SU-DHL-6 (cell line): ENCODE results near the gene COIL.

Experiments used
- H2AFZ ChIP-seq: fragments of 200-600 bp; sonication (generic); 2 replicates; pipeline ENCODE4 v1.6.1; 2014; ENCODE audit warnings: low read depth, mild to moderate bottlenecking, moderate library complexity, mixed read lengths, antibody characterized with exemption, low read length; ENCODE audit not compliant: severe bottlenecking
- H3F3A ChIP-seq: fragments of 200-600 bp; shearing (Covaris generic); 2 replicates; pipeline ENCODE4 v1.6.0; 2016; ENCODE audit warnings: antibody characterized with exemption, mild to moderate bottlenecking; ENCODE audit not compliant: insufficient read depth
- H3K27ac ChIP-seq: fragments of 200-600 bp; sonication (generic); 2 replicates; pipeline ENCODE4 v1.5.1; 2016; ENCODE audit warnings: low read depth, mild to moderate bottlenecking, low read length, moderate library complexity, mixed read lengths
- H3K27me3 ChIP-seq: fragments of 200-600 bp; sonication (generic), shearing (Covaris generic); 2 replicates; pipeline ENCODE4 v1.6.0; 2014; ENCODE audit warnings: mild to moderate bottlenecking, low read length
- H3K36me3 ChIP-seq: fragments of 200-600 bp; sonication (generic); 2 replicates; pipeline ENCODE4 v1.6.1; 2014; ENCODE audit warnings: mild to moderate bottlenecking, low read length, mixed read lengths
- H3K4me2 ChIP-seq: fragments of 300-600, 200-600 bp; shearing (Covaris generic), sonication (generic); 2 replicates; pipeline ENCODE4 v1.6.0; 2014; ENCODE audit warnings: low read length, low read depth, mild to moderate bottlenecking; ENCODE audit not compliant: poor library complexity, severe bottlenecking
- H3K4me3 ChIP-seq: fragments of 200-600 bp; sonication (generic); 2 replicates; pipeline ENCODE4 v1.5.1; 2014; ENCODE audit warnings: antibody characterized with exemption, low read length, mild to moderate bottlenecking, mixed read lengths; ENCODE audit not compliant: insufficient read depth, poor library complexity, severe bottlenecking
- H3K79me2 ChIP-seq: fragments of 200-600 bp; sonication (generic); 2 replicates; pipeline ENCODE4 v1.6.1; 2014; ENCODE audit warnings: mild to moderate bottlenecking, low read length, moderate library complexity; ENCODE audit not compliant: insufficient read depth
- H3K9ac ChIP-seq: fragments of 200-600 bp; sonication (generic); 2 replicates; pipeline ENCODE4 v1.7.0; 2014; ENCODE audit warnings: mild to moderate bottlenecking, low read length
- H3K9me2 ChIP-seq: fragments of 200-600 bp; sonication (generic); replicated peaks from 2 replicates; pipeline ENCODE4 v1.6.1; 2014; ENCODE audit warnings: low read length; ENCODE audit not compliant: insufficient read depth
- H3K9me3 ChIP-seq: fragments of 200-600 bp; sonication (generic); 2 replicates; pipeline ENCODE4 v1.6.1; 2014; ENCODE audit warnings: low read length, mixed read lengths; ENCODE audit not compliant: insufficient read depth
- H4K20me1 ChIP-seq: fragments of 200-600 bp; sonication (generic); 2 replicates; pipeline ENCODE4 v1.6.1; 2014; ENCODE audit warnings: low read depth, mild to moderate bottlenecking, antibody characterized with exemption, low read length, moderate library complexity, mixed read lengths
- EZH2phosphoT487 ChIP-seq: fragments of 200-600 bp; sonication (generic), shearing (Covaris generic); conservative IDR thresholded peaks from 2 replicates; pipeline ENCODE4 v1.6.1; 2018; ENCODE audit warnings: mild to moderate bottlenecking, antibody characterized with exemption, low read length, moderate library complexity, mixed read lengths
- TF ChIP-seq, protein P1 (sequence below): fragments of 200-600 bp; sonication (generic); IDR thresholded peaks from one replicate; pipeline ENCODE4 v1.5.1; 2017; ENCODE audit warnings: antibody characterized with exemption, mild to moderate bottlenecking, low read length, moderate library complexity; ENCODE audit not compliant: insufficient read depth, poor library complexity, severe bottlenecking

COIL gene, protein sequence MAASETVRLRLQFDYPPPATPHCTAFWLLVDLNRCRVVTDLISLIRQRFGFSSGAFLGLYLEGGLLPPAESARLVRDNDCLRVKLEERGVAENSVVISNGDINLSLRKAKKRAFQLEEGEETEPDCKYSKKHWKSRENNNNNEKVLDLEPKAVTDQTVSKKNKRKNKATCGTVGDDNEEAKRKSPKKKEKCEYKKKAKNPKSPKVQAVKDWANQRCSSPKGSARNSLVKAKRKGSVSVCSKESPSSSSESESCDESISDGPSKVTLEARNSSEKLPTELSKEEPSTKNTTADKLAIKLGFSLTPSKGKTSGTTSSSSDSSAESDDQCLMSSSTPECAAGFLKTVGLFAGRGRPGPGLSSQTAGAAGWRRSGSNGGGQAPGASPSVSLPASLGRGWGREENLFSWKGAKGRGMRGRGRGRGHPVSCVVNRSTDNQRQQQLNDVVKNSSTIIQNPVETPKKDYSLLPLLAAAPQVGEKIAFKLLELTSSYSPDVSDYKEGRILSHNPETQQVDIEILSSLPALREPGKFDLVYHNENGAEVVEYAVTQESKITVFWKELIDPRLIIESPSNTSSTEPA

DNA sequence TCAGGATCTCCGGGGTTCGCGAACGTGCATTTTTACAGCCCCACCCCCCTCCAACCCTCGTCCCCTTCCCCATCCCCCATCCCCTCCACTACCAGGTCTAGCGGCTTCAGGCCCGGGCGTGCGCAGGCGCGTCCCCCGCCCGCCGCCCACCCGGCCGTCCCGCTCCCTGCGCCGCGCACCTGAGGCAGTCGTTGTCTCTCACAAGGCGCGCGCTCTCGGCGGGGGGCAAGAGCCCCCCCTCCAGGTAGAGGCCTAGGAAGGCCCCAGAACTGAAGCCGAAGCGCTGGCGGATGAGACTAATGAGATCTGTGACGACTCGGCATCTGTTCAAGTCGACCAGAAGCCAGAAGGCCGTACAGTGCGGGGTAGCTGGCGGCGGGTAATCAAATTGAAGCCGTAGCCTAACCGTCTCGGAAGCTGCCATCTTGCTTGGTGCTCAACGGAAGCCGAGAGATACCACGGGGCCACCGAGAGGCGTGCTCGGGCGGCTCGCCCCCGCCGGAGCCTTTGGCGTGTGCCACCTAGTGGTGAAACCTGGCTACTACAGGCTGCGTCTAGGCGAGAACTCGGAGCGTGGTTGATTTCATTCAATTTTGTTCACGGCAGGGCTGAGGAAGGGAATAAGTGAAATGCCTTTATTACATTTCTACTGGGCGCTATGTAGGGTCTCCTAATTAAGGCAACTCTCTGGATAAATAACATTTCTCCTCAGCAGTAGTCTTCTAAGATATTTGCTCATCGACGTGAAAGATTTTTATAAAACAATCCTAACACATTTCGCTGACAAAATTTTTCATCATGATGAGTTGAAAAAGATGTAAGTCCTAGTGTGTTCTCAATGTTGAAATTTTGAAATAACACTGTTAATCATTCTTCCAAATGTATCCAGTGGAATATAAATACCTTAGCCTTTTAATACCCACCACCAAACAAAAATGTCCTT, at the start of gene COIL:
Gene COIL, minus strand, starts transcription at position 455 of the 943 bp plus-strand sequence. Its CDS starts 31 bp downstream, at position 424.
- Histone ChIP-seq H3K27ac (peak within 1 kb of the TSS; percentile 89), H4K20me1 (no peaks in the 10 kb centered on the region), H3F3A (peaks cover 8% of the 10 kb centered on the region; the same call in 1 of the 2 replicates), H3K36me3 (no peaks in the 10 kb centered on the region), H3K79me2 (peaks cover 36% of the 10 kb centered on the region), H3K9ac (peak within 1 kb of the TSS; percentile 82), H3K4me3 (peak within 1 kb of the TSS; percentile 94), H3K4me2 (peak within 1 kb of the TSS; percentile 66), H3K27me3 (no peaks in the 10 kb centered on the region), H2AFZ (peak within 1 kb of the TSS; percentile 97), H3K9me2 (no peaks in the 10 kb centered on the region), H3K9me3 (no peaks in the 10 kb centered on the region)
- TF ChIP-seq, protein P1, sequence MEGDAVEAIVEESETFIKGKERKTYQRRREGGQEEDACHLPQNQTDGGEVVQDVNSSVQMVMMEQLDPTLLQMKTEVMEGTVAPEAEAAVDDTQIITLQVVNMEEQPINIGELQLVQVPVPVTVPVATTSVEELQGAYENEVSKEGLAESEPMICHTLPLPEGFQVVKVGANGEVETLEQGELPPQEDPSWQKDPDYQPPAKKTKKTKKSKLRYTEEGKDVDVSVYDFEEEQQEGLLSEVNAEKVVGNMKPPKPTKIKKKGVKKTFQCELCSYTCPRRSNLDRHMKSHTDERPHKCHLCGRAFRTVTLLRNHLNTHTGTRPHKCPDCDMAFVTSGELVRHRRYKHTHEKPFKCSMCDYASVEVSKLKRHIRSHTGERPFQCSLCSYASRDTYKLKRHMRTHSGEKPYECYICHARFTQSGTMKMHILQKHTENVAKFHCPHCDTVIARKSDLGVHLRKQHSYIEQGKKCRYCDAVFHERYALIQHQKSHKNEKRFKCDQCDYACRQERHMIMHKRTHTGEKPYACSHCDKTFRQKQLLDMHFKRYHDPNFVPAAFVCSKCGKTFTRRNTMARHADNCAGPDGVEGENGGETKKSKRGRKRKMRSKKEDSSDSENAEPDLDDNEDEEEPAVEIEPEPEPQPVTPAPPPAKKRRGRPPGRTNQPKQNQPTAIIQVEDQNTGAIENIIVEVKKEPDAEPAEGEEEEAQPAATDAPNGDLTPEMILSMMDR: peak; percentile 92
- TF ChIP-seq EZH2phosphoT487: no peak

DNA sequence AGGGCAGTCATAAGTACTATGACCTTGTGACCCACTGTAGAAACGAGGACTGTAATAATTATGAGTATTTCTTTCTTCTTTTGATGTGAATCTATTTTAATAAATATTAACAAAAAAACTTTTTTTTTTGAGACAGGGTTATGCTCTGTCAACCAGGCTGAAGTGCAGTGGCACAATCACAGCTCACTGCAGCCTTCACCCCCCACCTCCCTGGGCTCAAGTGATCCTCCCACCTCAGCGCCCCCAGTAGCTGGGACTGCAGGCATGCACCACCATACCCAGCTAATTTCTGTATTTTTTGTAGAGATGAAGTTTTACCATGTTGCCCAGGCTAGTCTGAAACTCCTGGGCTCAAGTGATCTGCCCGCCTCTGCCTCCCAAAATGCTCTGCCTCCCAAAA, 49.6 kb upstream of the COIL start:
- Histone ChIP-seq H3K4me2 (no peak overlapping the region), H3K79me2 (no peaks in the 10 kb centered on the region), H3K9ac (no peak overlapping the region), H3K27me3 (no peaks in the 10 kb centered on the region), H3K9me3 (no peaks in the 10 kb centered on the region), H4K20me1 (no peaks in the 10 kb centered on the region), H3F3A (no peaks in the 10 kb centered on the region; the same call in 1 of the 2 replicates), H2AFZ (no peak overlapping the region), H3K9me2 (no peaks in the 10 kb centered on the region), H3K36me3 (no peaks in the 10 kb centered on the region), H3K27ac (no peak overlapping the region), H3K4me3 (no peak overlapping the region)
- TF ChIP-seq EZH2phosphoT487: no peak
- TF ChIP-seq, protein P1: no peak

DNA sequence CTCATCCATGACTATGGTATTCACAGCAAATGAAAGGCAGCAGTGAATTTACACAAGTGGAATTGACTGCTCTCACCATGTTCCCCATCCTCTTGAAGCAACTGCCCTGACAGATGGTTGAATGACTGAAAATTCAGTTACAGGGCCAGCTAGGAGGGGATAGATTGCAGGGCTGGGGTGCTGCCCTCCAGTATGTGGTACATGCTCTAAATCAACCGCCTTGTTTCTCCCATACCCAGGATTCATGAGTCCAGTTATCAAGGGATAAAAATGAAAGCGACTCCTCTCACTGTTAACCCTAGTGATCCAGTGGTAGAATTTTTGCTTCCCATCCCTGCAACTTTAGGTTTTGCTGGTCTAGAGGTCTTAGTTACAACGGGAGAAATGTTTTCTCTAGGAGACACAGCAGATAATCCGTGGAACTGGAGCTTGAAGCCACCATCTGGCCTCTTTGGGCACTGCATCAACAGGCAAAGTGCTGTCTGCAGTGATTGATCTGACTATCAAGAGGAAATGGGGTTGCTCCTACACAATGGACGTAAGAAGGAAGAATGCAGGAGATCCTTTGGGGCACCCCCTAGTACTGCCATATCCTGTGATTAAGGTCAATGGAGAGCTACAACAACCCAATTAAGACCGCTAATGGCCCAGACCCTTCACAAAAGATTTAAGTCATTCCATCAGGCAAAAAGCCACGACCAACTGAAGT, 49.0 kb upstream of the COIL start:
- H3K27ac ChIP-seq: no peak overlapping the region
- no peaks in the 10 kb centered on the region for H3K9me3 ChIP-seq
- no peaks in the 10 kb centered on the region for H3K9me2 ChIP-seq
- TF ChIP-seq, protein P1: peak; percentile 56
- TF ChIP-seq EZH2phosphoT487: no peak
- H3K4me3 ChIP-seq: no peak overlapping the region
- no peak overlapping the region for H3K4me2 ChIP-seq
- H2AFZ ChIP-seq: no peak overlapping the region
- no peaks in the 10 kb centered on the region for H3K27me3 ChIP-seq
- no peaks in the 10 kb centered on the region for H3K79me2 ChIP-seq
- no peaks in the 10 kb centered on the region for H4K20me1 ChIP-seq
- H3K9ac ChIP-seq: no peak overlapping the region
- H3K36me3 ChIP-seq: no peaks in the 10 kb centered on the region
- H3F3A ChIP-seq: no peaks in the 10 kb centered on the region; the same call in 1 of the 2 replicates
